SK-N-SH (cell line): Measurements from ENCODE around the gene PKD2L1.

ENCODE experiments used
- EZH2phosphoT487 ChIP-seq: fragments of 200-600 bp; sonication (generic); IDR thresholded peaks from 2 replicates; pipeline ENCODE4 v1.6.1; 2017; ENCODE audit warnings: low read depth, mixed run types, mild to moderate bottlenecking, antibody characterized with exemption, moderate library complexity, borderline replicate concordance
- RAD21 ChIP-seq: IDR thresholded peaks from 2 replicates; pipeline ENCODE4 v1.6.1; 2012; ENCODE audit warnings: mild to moderate bottlenecking, low read length
- TF ChIP-seq, protein P1 (sequence below): fragments of 200-600 bp; sonication (generic); IDR thresholded peaks from 2 replicates; pipeline ENCODE4 v1.6.1; 2017; ENCODE audit warnings: antibody characterized with exemption, mild to moderate bottlenecking, moderate library complexity

GRCh38 chr10:100349672-100350071, 19.6 kb upstream of the PKD2L1 start:
- TF ChIP-seq RAD21 (no peak), EZH2phosphoT487 (no peak)
- TF ChIP-seq, protein P1, sequence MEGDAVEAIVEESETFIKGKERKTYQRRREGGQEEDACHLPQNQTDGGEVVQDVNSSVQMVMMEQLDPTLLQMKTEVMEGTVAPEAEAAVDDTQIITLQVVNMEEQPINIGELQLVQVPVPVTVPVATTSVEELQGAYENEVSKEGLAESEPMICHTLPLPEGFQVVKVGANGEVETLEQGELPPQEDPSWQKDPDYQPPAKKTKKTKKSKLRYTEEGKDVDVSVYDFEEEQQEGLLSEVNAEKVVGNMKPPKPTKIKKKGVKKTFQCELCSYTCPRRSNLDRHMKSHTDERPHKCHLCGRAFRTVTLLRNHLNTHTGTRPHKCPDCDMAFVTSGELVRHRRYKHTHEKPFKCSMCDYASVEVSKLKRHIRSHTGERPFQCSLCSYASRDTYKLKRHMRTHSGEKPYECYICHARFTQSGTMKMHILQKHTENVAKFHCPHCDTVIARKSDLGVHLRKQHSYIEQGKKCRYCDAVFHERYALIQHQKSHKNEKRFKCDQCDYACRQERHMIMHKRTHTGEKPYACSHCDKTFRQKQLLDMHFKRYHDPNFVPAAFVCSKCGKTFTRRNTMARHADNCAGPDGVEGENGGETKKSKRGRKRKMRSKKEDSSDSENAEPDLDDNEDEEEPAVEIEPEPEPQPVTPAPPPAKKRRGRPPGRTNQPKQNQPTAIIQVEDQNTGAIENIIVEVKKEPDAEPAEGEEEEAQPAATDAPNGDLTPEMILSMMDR = no peak
